HCT116 (cell line): ENCODE measurements around the gene PIP5K1A. TPM values are rescaled to one million over a fixed set of nuclear protein-coding genes. Genes with fewer than 3 reads are reported as not detected.
A peak's percentile ranks its signal among the peaks of the same experiment; 100 is the strongest.

Experiments
- ATAC-seq: fragments of 200-7000 bp; cut with Tn5 transposase; 2 replicates; pipeline ENCODE4 v1.9.1; 2020; ENCODE audit warnings: mild to moderate bottlenecking, moderate library complexity
- BruUV-seq: library from RNA; stranded (reverse); fragments of 400-500 nt; replicated peaks from 2 replicates; lab custom pipeline; 2021; lab: Mats Ljungman, UMichigan
- CTCF ChIA-PET: fragments of 300-600 bp; sonication (Branson Sonifier 250); formaldehyde crosslinking; loops from one replicate; lab custom pipeline; 2021; ENCODE audit warnings: antibody characterized with exemption; lab: Charles Lee
- POLR2A ChIA-PET: fragments of 300-600, 350-600 bp; sonication (Branson Sonifier 250); formaldehyde crosslinking; loops from one replicate; lab custom pipeline; 2021; ENCODE audit warnings: antibody characterized with exemption; lab: Charles Lee
- RAD21 ChIA-PET, 2 experiments: fragments of 300-600 bp; sonication (Branson Sonifier 250); formaldehyde crosslinking; loops; one replicate each; lab custom pipeline; 2023; ENCODE audit warnings: low total read pairs in 2 of 2; ENCODE audit not compliant: uncharacterized antibody in 2 of 2, unreplicated experiment in 2 of 2, low non-redundant PET in 1 of 2; lab: Charles Lee
- DNase-seq: peaks from one replicate; pipeline ENCODE4 v3.0.0-alpha.2; 2010; ENCODE audit warnings: low read depth, low spot score
- H2AFZ ChIP-seq: fragments of 200-600 bp; shearing (Covaris generic), sonication (generic); 2 replicates; pipeline ENCODE4 v1.6.1; 2017; ENCODE audit warnings: low read depth, mixed run types, mixed read lengths, antibody characterized with exemption, low read length; ENCODE audit not compliant: poor library complexity, severe bottlenecking
- H3K27ac ChIP-seq: 2 replicates; pipeline ENCODE4 v1.5.1; 2012; ENCODE audit warnings: low read depth, low read length
- H3K27me3 ChIP-seq: fragments of 200-600 bp; sonication (generic); 2 replicates; pipeline ENCODE4 v1.6.1; 2016; ENCODE audit warnings: mixed run types, low read length, mixed read lengths; ENCODE audit not compliant: insufficient read depth
- H3K36me3 ChIP-seq, 2 experiments: fragments of 200-500 bp in 1 of 2; fragments of 200-600 bp in 1 of 2; sonication (Bioruptor generic) in 1 of 2; sonication (generic) in 1 of 2; 2 replicates each; pipeline versions ENCODE4 v1.5.1 to v1.6.1; 2014 to 2016; ENCODE audit warnings: low read length in 2 of 2, inconsistent platforms in 1 of 2, mixed read lengths in 1 of 2, mixed run types in 1 of 2; ENCODE audit not compliant: insufficient read depth in 2 of 2, control insufficient read depth in 1 of 2
- H3K4me1 ChIP-seq, 2 experiments: fragments of 200-600 bp in 1 of 2; sonication (generic) in 1 of 2; 2 replicates each; pipeline versions ENCODE4 v1.5.1 to v1.6.1; 2012 to 2017; ENCODE audit warnings: low read length in 2 of 2, inconsistent platforms in 1 of 2, mild to moderate bottlenecking in 1 of 2, mixed read lengths in 1 of 2, mixed run types in 1 of 2, moderate library complexity in 1 of 2; ENCODE audit not compliant: insufficient read depth in 2 of 2, control insufficient read depth in 1 of 2
- H3K4me2 ChIP-seq: fragments of 200-600 bp; sonication (generic); 2 replicates; pipeline ENCODE4 v1.6.1; 2017; ENCODE audit warnings: mixed run types, low read length, mixed read lengths
- H3K4me3 ChIP-seq, 2 experiments: fragments of 200-600 bp in 1 of 2; sonication (generic) in 1 of 2; replicated peaks in 1 of 2; 2 replicates each; pipeline ENCODE4 v1.5.1; 2011 to 2016; ENCODE audit warnings: low read length in 2 of 2, control low read depth in 1 of 2, low read depth in 1 of 2, mild to moderate bottlenecking in 1 of 2, mixed read lengths in 1 of 2, mixed run types in 1 of 2
- H3K79me2 ChIP-seq: fragments of 200-600 bp; sonication (generic); 2 replicates; pipeline ENCODE4 v1.6.1; 2017; ENCODE audit warnings: mild to moderate bottlenecking, mixed run types, low read length, moderate library complexity, mixed read lengths; ENCODE audit not compliant: insufficient read depth
- H3K9ac ChIP-seq: fragments of 200-600 bp; sonication (generic); 2 replicates; pipeline ENCODE4 v1.6.1; 2016; ENCODE audit warnings: low read length, mixed read lengths
- H3K9me2 ChIP-seq: fragments of 200-600 bp; sonication (generic), shearing (Covaris generic); 2 replicates; pipeline ENCODE4 v1.6.1; 2017; ENCODE audit warnings: mixed run types, mild to moderate bottlenecking, moderate library complexity; ENCODE audit not compliant: insufficient read depth
- H3K9me3 ChIP-seq, 2 experiments: fragments of 200-500 bp in 1 of 2; fragments of 200-600 bp in 1 of 2; sonication (Bioruptor generic) in 1 of 2; sonication (generic) in 1 of 2; 2 replicates each; pipeline ENCODE4 v1.6.1; 2014 to 2017; ENCODE audit warnings: low read length in 2 of 2, mixed read lengths in 2 of 2, inconsistent platforms in 1 of 2, low read depth in 1 of 2, mild to moderate bottlenecking in 1 of 2, mixed run types in 1 of 2, moderate library complexity in 1 of 2; ENCODE audit not compliant: control insufficient read depth in 1 of 2, insufficient read depth in 1 of 2
- H4K20me1 ChIP-seq: fragments of 200-600 bp; sonication (generic), shearing (Covaris generic); 2 replicates; pipeline ENCODE4 v1.6.1; 2017; ENCODE audit warnings: mixed run types, mild to moderate bottlenecking, moderate library complexity; ENCODE audit not compliant: insufficient read depth
- EZH2 ChIP-seq: fragments of 200-600 bp; sonication (generic); IDR thresholded peaks from 2 replicates; pipeline ENCODE4 v1.6.1; 2017; ENCODE audit warnings: antibody characterized with exemption, mixed run types
- EZH2phosphoT487 ChIP-seq: fragments of 200-600 bp; IDR thresholded peaks from 2 replicates; pipeline ENCODE4 v1.6.1; 2018; ENCODE audit warnings: antibody characterized with exemption, borderline replicate concordance
- POLR2AphosphoS5 ChIP-seq: IDR thresholded peaks from 2 replicates; pipeline ENCODE4 v1.6.1; 2011; ENCODE audit warnings: mild to moderate bottlenecking, low read depth, low read length, moderate library complexity
- SP1 ChIP-seq: IDR thresholded peaks from 2 replicates; pipeline ENCODE4 v1.6.1; 2012; ENCODE audit warnings: low read depth
- TCF7L2 ChIP-seq: IDR thresholded peaks from 2 replicates; pipeline ENCODE4 v1.7.0; 2011; ENCODE audit warnings: borderline replicate concordance, inconsistent platforms; ENCODE audit not compliant: insufficient read depth, insufficient read length; ENCODE audit errors: extremely low read depth
- ZFX ChIP-seq: fragments of 450-650 bp; IDR thresholded peaks from 2 replicates; pipeline ENCODE4 v1.6.1; 2017
- ZNF274 ChIP-seq: fragments of 200-500 bp; sonication (Bioruptor generic); IDR thresholded peaks from 2 replicates; pipeline ENCODE4 v1.6.1; 2014; ENCODE audit warnings: mild to moderate bottlenecking, low read depth, low read length, inconsistent platforms
- intact Hi-C: fragments of 100-400 bp; cut with micrococcal nuclease; formaldehyde crosslinking; loops from 2 replicates; pipeline ENCODE4 v1.10.0; 2022
- total RNA-seq: library from RNA; stranded (reverse); gene quantifications from one replicate; pipeline ENCODE4 v1.2.1, GENCODE V29; 2021; ENCODE audit not compliant: unreplicated experiment
- TF ChIP-seq, protein P1 (sequence below), 3 experiments: fragments of 200-600 bp in 1 of 3; sonication (generic) in 1 of 3; IDR thresholded peaks in 2 of 3; conservative IDR thresholded peaks in 1 of 3; 2 replicates each; pipeline ENCODE4 v1.5.1; 2012 to 2017; ENCODE audit warnings: low read depth in 2 of 3, low read length in 2 of 3, antibody characterized with exemption in 1 of 3, borderline replicate concordance in 1 of 3, control low read depth in 1 of 3, mild to moderate bottlenecking in 1 of 3, mixed read lengths in 1 of 3, mixed run types in 1 of 3, moderate library complexity in 1 of 3; ENCODE audit not compliant: insufficient read depth in 1 of 3
- TF ChIP-seq, protein P2 (sequence below): IDR thresholded peaks from 2 replicates; pipeline ENCODE4 v1.6.1; 2011; ENCODE audit warnings: mild to moderate bottlenecking, low read length, moderate library complexity; ENCODE audit not compliant: insufficient replicate concordance; ENCODE audit errors: extremely low read depth
- TF ChIP-seq, protein P3 (sequence below): IDR thresholded peaks from 2 replicates; pipeline ENCODE4 v1.6.1; 2012; ENCODE audit warnings: low read depth

Gene PIP5K1A
- total RNA-seq, 1 experiment from 2014 or later: 75.4 TPM

DNA sequence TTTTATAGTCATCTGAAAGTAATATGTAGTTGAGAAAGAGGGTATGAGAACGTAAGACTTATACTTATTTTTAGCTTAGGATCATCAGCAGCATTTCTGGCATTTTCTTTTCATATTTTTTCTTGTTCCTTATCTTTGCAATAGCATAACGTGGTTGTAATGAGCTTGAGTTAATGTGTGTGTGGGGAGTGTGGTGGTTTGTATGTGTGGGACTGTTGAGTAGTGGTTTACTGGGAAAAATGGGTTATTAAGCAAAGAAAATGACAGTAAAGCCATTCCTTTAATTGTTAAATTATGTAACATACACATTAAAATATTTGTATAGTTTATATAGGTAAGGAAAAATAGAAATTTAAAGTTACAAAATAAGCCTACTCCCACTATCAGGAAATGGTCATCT is 15.2 kb downstream of the PIP5K1A start:
- POLR2A ChIA-PET: no interaction called here
- Histone ChIP-seq H3K4me1 (no peaks in the 10 kb centered on the region), H3K9ac (no peak overlapping the region), H3K4me2 (no peak overlapping the region), H3K79me2 (peaks cover 97% of the 10 kb centered on the region), H3K27me3 (no peaks in the 10 kb centered on the region), H3K27ac (no peak overlapping the region), H3K9me3 (no peaks in the 10 kb centered on the region), H4K20me1 (peaks cover 7% of the 10 kb centered on the region), H3K36me3 (peaks cover 0 to 3% of the 10 kb centered on the region in 2 experiments; a peak in 2 of 4 replicates), H3K4me3 (no peak overlapping the region), H3K9me2 (no peaks in the 10 kb centered on the region), H2AFZ (no peak overlapping the region)
- intact Hi-C loops: no loop called here
- CTCF ChIA-PET: no interaction called here
- ATAC-seq: no peak
- RAD21 ChIA-PET: no interaction called here
- DNase-seq: no peak
- TF ChIP-seq POLR2AphosphoS5: no peak
- TF ChIP-seq TCF7L2: no peak
- no peak for TF ChIP-seq ZFX
- TF ChIP-seq SP1: no peak
- TF ChIP-seq, protein P1, sequence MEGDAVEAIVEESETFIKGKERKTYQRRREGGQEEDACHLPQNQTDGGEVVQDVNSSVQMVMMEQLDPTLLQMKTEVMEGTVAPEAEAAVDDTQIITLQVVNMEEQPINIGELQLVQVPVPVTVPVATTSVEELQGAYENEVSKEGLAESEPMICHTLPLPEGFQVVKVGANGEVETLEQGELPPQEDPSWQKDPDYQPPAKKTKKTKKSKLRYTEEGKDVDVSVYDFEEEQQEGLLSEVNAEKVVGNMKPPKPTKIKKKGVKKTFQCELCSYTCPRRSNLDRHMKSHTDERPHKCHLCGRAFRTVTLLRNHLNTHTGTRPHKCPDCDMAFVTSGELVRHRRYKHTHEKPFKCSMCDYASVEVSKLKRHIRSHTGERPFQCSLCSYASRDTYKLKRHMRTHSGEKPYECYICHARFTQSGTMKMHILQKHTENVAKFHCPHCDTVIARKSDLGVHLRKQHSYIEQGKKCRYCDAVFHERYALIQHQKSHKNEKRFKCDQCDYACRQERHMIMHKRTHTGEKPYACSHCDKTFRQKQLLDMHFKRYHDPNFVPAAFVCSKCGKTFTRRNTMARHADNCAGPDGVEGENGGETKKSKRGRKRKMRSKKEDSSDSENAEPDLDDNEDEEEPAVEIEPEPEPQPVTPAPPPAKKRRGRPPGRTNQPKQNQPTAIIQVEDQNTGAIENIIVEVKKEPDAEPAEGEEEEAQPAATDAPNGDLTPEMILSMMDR (IDR thresholded peaks at IDR 0.05 in 2 of 3, conservative IDR thresholded peaks at IDR 0.05 in 1 of 3; ENCODE audit: borderline replicate concordance in 1 of 3, insufficient read depth in 1 of 3, low read depth in 2 of 3, low read length in 2 of 3): no peak
- no peak for TF ChIP-seq EZH2
- no peak for TF ChIP-seq EZH2phosphoT487
- TF ChIP-seq ZNF274: no peak
- TSS peak; percentile 5 for BruUV-seq

DNA sequence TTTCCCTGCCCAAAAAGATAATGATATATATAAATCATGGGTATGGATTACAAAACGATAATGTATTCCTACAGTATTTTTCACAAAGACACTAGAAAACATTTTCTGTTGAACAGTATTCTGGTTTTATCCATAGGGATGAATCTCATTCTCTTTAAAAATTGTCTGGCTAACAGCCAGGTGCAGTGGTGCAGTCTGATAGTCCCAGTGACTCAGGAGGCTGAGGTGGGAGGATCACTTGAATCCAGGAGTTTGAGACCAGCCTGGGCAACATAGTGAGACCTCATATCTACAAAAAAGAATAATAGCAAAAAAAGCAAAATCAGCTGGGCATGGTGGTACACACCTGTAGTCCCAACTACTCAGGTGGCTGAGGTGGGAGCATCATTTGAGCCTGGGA is 23.3 kb downstream of the PIP5K1A start:
- ATAC-seq (no peak), DNase-seq (no peak)
- Histone ChIP-seq H3K4me1 (no peaks in the 10 kb centered on the region), H2AFZ (no peak overlapping the region), H3K36me3 (peaks cover 10% of the 10 kb centered on the region in 2 experiments), H3K27me3 (no peaks in the 10 kb centered on the region), H4K20me1 (peaks cover 8% of the 10 kb centered on the region; the same call in 1 of the 2 replicates), H3K9ac (no peak overlapping the region), H3K4me2 (no peak overlapping the region), H3K27ac (no peak overlapping the region), H3K79me2 (peaks cover 85% of the 10 kb centered on the region), H3K9me3 (no peaks in the 10 kb centered on the region), H3K9me2 (no peaks in the 10 kb centered on the region), H3K4me3 (no peak overlapping the region)
- intact Hi-C loops: no loop called here
- no TSS peak for BruUV-seq
- ChIA-PET CTCF (no interaction called here), POLR2A (interaction anchor here (0.6 kb wide), 1 partner anchor 18 kb away, joined by 3 read pairs; no protein-coding TSS in a partner anchor), RAD21 (no interaction called here)
- TF ChIP-seq, protein P2, sequence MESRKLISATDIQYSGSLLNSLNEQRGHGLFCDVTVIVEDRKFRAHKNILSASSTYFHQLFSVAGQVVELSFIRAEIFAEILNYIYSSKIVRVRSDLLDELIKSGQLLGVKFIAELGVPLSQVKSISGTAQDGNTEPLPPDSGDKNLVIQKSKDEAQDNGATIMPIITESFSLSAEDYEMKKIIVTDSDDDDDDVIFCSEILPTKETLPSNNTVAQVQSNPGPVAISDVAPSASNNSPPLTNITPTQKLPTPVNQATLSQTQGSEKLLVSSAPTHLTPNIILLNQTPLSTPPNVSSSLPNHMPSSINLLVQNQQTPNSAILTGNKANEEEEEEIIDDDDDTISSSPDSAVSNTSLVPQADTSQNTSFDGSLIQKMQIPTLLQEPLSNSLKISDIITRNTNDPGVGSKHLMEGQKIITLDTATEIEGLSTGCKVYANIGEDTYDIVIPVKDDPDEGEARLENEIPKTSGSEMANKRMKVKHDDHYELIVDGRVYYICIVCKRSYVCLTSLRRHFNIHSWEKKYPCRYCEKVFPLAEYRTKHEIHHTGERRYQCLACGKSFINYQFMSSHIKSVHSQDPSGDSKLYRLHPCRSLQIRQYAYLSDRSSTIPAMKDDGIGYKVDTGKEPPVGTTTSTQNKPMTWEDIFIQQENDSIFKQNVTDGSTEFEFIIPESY: no peak
- TF ChIP-seq, protein P3, sequence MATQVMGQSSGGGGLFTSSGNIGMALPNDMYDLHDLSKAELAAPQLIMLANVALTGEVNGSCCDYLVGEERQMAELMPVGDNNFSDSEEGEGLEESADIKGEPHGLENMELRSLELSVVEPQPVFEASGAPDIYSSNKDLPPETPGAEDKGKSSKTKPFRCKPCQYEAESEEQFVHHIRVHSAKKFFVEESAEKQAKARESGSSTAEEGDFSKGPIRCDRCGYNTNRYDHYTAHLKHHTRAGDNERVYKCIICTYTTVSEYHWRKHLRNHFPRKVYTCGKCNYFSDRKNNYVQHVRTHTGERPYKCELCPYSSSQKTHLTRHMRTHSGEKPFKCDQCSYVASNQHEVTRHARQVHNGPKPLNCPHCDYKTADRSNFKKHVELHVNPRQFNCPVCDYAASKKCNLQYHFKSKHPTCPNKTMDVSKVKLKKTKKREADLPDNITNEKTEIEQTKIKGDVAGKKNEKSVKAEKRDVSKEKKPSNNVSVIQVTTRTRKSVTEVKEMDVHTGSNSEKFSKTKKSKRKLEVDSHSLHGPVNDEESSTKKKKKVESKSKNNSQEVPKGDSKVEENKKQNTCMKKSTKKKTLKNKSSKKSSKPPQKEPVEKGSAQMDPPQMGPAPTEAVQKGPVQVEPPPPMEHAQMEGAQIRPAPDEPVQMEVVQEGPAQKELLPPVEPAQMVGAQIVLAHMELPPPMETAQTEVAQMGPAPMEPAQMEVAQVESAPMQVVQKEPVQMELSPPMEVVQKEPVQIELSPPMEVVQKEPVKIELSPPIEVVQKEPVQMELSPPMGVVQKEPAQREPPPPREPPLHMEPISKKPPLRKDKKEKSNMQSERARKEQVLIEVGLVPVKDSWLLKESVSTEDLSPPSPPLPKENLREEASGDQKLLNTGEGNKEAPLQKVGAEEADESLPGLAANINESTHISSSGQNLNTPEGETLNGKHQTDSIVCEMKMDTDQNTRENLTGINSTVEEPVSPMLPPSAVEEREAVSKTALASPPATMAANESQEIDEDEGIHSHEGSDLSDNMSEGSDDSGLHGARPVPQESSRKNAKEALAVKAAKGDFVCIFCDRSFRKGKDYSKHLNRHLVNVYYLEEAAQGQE: no peak
